Measurements from ENCODE around the gene DTNBP1.

GRCh38 chr6:15602154-15602553 is 60.7 kb downstream of the DTNBP1 start:
- TF ChIP-seq CTCF (IDR thresholded peaks at IDR 0.05) (no peak), POLR2A (IDR thresholded peaks at IDR 0.05) (no peak)

Measured in adrenal gland (tissue), 5 donors.